NCI-H774 (cell line): ENCODE results near the gene BTN3A1.
"Not testable (repeated sequence)": the region's sequence is repeated elsewhere in the genome, so short reads cannot be mapped to it uniquely, and the experiment has no call there.

Experiments used
- DNase-seq: peaks from one replicate; lab custom pipeline; 2025; lab: John Stamatoyannopoulos, UW

Gene BTN3A1

DNA sequence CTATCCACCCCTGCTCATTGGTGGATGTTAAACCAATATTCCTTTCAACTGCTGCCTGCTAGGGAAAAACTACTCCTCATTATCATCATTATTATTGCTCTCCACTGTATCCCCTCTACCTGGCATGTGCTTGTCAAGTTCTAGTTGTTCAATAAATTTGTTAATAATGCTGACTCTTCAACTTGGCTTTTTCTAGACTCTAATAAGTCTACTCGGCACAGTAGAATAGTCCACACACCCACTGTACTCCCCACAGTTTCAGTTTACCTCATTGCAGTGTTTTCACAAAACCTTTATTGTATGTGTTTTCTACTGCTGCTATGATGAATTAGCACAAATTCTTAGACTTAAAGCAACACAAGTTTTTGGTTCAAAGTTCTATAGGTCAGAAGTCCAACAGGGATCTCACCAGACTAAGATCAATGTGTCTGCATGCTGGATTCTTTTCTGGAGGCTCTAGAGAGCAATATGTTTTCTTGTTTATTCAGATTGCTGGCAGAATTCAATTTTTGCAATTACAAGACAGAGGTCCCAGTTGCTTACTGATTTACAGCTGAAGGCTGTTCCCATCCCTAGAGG is 13.1 kb downstream of the BTN3A1 start:
- DNase-seq, result no peak

DNA sequence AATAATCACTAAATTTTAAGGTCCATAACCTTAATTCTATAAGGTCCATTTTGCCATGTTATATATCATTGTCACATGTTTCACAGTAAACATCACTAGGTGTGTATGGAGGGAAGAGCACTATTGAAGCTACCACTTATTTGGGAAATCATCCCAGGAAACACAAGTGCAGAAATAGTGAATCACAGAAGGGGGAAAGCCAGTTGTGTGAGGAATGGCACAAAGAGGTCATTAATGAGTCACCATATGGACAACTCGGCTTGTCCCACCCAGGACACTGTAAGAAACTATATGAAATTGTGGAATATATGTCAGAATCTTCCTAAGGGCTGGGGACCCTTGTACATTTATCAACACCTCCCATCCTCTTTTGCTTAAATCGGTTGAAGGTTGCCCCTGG is 13.7 kb downstream of the BTN3A1 start:
- no peak for DNase-seq

DNA sequence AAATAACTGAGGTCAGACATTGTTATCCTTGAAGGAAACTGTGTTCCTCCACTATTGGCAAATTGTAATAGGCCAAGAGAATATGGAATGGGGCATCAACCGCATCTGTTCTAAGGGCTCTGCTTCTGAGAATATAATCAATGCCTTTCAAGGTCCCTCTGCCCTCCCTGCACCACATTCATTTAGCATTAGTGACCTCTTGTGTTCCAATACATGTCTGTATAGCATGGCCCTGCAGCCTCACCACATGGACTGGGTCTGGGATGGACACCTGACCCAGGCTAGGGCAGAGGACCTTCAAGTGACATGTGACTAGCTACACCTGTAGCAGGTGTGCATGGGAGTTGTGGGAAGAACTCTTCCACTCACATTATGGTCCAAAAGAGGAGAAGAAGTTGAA is 14.2 kb downstream of the BTN3A1 start:
- DNase-seq, result no peak

DNA sequence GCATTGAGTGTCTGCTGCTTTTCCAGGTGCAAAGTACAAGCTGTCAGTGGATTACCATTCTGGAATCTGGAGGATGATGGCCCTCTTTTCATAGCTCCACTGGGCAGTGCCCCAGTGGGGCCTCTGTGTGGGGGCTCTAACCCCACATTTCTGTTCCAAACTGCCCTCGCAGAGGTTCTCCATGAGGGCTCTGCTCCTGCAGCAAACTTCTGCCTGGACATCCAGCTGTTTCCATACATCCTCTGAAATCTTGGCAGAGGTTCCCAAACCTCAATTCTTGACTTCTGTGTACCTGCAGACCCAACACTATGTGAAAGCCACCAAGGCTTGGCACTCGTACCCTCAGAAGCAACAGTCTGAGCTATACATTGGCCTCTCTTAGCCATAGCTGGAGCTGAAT is 16.0 kb downstream of the BTN3A1 start:
- DNase-seq, result not testable (repeated sequence)

DNA sequence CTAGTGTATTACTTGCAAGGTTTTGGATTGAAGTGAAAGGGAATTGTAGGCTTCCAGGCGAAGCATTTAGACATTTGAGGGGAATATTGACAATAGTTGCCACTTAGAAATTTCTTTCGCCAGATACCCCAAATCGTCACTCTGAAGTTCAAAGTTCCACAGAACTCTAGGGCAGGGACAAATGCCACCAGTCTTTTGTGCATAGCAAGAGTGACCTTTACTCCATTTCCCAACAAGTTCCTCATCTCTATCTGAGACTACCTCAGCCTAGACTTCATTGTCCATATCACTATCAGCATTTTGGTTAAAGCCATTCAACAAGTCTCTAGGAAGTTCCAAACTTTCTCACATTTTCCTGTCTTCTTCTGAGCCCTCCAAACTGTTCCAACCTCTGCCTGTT is 16.7 kb downstream of the BTN3A1 start:
- not testable (repeated sequence) for DNase-seq

DNA sequence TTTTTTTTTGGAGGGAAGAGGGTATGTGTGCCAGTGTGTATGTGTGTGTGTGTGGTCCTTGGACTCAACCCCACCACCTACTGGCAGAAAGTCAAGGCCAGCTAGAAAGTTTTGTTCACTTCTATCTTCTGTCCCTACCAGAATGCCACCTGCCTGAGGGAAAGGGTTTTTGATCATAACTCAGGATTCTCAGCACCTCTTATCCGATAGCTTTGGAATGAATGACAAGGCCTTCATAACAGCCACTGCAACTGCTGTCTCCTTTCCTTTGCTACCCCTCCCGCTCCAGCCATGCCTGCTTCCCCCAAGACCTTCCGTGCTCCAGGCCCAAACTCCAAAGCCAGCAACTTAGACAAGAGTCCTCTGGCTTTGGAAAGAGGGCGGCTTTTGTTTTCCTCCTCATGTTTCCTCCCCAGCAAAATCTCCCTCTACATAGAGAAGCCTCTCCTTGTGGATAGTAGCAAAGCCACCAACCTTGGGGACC is 18.7 kb downstream of the BTN3A1 start:
- DNase-seq, result no peak

DNA sequence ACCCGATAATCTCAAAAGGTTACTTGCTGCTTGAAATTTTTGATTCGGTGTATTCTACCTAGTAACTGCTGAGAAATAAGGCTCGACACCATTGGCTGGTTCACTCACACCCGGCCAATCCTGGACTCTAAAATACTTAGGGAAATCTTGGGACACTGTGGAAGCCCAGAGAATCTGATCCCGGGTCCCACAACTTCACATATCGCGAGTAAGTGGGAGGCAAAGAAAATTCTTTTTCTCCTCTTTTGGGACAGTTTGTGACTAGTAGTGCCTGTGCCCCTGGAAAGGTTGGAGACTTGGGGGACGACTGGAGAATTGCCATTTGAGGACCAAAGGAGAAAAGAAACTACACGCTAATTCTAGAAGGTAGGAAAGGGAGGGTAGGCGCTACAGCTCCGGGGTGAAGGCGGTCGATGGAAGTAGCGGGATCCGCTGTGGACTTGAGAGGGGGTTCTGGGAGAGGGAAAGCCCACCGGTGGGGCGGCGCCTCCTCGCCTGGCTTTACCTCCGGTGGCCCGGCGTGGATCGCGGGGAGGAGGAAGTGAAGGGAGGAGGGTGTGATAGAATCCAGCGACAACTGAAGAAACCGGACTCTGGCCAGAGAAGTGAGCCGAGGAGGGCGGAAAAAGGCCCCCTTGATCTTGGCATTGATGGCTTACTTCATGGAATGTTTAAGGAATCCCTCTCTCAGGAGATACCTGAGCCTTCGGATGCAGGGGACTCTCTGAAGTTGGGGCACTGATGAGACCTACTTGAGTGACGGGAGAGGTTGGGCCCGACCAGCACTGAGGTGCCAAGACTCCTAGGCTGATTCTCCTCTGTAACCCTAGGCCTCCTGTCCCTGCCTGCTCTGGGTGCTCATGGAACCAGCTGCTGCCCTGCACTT is 19.4 kb downstream of the BTN3A1 start:
- peak; percentile 55 for DNase-seq

DNA sequence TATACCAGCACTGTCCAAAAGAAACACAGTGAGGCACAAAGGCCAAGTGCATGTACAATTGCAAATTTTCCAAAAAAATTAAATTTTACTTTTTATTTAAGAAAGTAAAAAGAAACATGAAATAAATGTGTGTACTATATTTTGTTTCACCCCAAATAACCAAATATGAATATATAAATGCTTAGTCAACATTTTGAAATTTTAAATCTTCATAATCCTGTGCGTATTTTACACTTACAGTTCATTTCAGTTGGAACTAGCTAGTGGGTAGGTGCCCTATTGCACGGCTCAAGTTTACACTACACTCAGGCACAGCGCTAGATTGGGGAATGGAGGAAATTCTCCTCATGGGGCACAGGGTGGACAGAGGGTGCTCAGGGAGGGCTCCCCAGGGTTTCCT is 20.3 kb downstream of the BTN3A1 start:
- no peak for DNase-seq

- DNase-seq, result no peak
Observed at GRCh38 chr6:26426691-26427450, 24.8 kb downstream of the BTN3A1 start.

GRCh38 chr6:26427451-26427809 is 25.4 kb downstream of the BTN3A1 start:
- no peak for DNase-seq

DNA sequence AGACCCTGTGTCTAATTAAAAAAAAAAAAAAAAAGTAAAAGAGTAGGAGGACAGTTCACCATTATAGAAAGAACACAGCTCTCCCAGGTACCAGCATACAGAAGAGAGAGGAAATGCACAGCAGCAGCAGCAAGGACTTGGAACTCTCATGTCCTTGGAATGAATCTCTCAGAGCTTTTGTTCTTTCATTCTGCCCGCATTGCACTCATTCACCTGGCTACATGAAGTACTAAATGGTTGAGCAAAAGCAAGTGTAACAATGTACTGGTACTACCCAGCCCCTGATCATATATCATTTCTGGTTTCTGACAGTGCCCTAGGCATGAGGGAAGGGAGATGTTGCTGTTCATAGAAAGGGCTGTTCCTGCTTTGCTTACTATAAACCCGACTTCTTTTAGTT is 26.1 kb downstream of the BTN3A1 start:
- no peak for DNase-seq

- DNase-seq, result no peak
Observed at GRCh38 chr6:26430787-26431186, 28.7 kb downstream of the BTN3A1 start.

- no peak for DNase-seq
Observed at GRCh38 chr6:26431258-26432172, 29.4 kb downstream of the BTN3A1 start.

- no peak for DNase-seq
Observed at GRCh38 chr6:26432627-26433201, 30.6 kb downstream of the BTN3A1 start.

DNA sequence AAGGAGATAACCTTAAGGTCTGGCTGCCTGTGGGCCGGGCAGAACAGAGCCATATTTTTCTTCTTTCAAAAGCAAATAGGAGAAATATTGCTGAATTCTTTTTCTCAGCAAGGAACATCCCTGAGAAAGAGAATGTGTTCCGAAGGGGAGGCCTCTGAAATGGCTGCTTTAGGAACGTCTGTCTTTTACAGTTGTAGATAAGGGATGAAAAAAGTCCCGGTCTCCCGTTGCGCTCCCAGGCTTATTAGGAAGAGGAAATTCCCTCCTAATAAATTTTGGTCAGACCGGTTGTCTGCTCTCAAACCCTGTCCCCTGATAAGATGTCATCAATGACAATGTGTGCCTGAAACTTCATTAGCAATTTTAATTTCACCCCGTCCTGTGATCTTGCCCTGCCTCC is 31.6 kb downstream of the BTN3A1 start:
- DNase-seq, result not testable (repeated sequence)

DNA sequence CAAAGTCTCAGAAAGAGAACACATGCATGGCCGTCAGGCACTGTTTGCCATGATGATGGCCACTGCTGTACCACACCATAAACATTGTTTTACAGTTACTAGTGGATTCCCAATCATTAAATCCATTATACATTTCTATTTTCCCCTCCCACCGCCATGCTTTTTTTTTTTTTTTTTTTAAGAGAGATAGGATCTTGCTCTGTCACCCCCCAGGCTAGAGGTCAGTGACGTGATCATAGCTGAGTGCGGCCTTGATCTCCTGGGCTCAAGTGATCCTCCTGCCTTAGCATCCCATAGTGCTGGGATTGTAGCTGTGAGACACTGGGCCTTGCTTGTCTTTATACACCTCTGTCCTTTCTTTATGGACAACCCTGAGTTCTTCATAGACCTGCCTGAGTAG is 33.9 kb downstream of the BTN3A1 start:
- no peak for DNase-seq

DNA sequence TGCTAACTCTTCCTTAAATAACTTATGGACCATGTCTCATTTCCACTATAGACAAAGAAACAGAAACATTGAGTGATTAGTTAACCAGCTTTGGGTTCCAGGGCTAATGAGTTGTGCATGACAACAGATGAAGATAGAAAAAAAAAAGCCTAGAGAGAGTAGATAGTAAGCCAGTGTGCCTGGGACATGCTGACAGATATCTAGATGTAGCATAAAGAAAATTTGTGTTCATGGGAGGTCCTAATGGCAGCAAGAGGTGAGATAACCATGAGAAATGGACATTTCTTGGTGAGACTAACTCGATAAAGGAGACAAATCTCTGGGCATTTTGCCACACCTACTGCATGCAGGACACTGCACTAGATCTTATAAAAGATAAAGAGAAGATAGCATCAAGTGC is 35.5 kb downstream of the BTN3A1 start:
- no peak for DNase-seq

DNA sequence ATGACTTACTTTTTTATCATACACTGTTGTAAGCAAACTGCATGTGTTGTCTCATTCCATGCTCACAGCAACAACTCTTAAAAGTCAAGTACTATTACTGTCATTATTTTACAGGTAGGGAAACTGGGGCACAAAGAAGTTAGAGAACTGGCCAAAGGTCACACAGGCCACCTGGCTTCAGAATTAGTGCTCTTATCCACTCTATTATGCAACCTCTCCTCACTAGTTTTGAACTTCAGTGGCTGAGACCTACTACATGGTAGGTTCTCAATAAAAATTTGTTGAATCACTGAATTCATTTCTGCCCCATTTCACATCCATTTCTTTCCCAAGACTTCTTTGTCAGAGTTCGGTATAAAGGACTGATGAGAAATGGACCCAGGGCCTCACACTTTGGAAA is 35.9 kb downstream of the BTN3A1 start:
- DNase-seq, result no peak

GRCh38 chr6:26439151-26440125 is 37.4 kb downstream of the BTN3A1 start:
- DNase-seq, result no peak

GRCh38 chr6:26440977-26441358 is 38.9 kb downstream of the BTN3A1 start:
- DNase-seq, result no peak
